ENCODE data around the gene FANCM. TPM values are rescaled to one million over a fixed set of nuclear protein-coding genes. Genes with fewer than 3 reads are reported as not detected.

Gene FANCM
- total RNA-seq, 1 donor from 2014 or later: 2.9 TPM

DNA sequence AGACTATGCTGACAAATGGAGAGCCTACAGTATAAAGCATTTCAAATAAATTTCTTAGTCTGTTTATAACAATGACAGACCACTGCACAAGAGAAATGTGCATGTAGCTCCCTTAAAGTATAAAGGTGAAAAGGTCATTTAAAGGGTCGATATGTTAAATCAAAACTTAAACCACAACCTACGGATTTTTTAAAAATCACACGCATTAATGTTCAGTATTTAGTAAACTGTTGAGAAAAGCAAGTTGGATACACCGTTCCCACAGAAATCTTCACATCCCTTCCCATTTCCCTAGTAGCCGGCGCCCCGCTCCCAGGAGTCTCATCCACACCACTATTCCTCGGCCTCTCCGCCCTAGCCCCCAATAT, 2.1 kb upstream of the FANCM start:
- intact Hi-C loops (cut with DNase I): loop anchor here (10.0 kb wide), 2 partner anchors 121 to 219 kb away; partner anchors contain the start of gene MIS18BP1
- Histone ChIP-seq H3K27me3 (no peaks in the 10 kb centered on the region), H3K27ac (peak overlapping the region; percentile 77), H3K4me1 (peaks cover 46% of the 10 kb centered on the region), H3K4me3 (peak overlapping the region; percentile 54 to 57), H3K9me3 (no peaks in the 10 kb centered on the region), H3K36me3 (peaks cover 0 to 5% of the 10 kb centered on the region in 2 donors)
- TF ChIP-seq POLR2AphosphoS5 (IDR thresholded peaks at IDR 0.05; ENCODE audit: insufficient read depth in 1 of 2, low read depth in 1 of 2) (no peak), POLR2A (IDR thresholded peaks at IDR 0.05) (no peak)
- TF ChIP-seq, protein P1, sequence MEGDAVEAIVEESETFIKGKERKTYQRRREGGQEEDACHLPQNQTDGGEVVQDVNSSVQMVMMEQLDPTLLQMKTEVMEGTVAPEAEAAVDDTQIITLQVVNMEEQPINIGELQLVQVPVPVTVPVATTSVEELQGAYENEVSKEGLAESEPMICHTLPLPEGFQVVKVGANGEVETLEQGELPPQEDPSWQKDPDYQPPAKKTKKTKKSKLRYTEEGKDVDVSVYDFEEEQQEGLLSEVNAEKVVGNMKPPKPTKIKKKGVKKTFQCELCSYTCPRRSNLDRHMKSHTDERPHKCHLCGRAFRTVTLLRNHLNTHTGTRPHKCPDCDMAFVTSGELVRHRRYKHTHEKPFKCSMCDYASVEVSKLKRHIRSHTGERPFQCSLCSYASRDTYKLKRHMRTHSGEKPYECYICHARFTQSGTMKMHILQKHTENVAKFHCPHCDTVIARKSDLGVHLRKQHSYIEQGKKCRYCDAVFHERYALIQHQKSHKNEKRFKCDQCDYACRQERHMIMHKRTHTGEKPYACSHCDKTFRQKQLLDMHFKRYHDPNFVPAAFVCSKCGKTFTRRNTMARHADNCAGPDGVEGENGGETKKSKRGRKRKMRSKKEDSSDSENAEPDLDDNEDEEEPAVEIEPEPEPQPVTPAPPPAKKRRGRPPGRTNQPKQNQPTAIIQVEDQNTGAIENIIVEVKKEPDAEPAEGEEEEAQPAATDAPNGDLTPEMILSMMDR (IDR thresholded peaks at IDR 0.05): no peak
- no peak for DNase-seq (ENCODE audit: extremely low spot score in 2 of 2)

DNA sequence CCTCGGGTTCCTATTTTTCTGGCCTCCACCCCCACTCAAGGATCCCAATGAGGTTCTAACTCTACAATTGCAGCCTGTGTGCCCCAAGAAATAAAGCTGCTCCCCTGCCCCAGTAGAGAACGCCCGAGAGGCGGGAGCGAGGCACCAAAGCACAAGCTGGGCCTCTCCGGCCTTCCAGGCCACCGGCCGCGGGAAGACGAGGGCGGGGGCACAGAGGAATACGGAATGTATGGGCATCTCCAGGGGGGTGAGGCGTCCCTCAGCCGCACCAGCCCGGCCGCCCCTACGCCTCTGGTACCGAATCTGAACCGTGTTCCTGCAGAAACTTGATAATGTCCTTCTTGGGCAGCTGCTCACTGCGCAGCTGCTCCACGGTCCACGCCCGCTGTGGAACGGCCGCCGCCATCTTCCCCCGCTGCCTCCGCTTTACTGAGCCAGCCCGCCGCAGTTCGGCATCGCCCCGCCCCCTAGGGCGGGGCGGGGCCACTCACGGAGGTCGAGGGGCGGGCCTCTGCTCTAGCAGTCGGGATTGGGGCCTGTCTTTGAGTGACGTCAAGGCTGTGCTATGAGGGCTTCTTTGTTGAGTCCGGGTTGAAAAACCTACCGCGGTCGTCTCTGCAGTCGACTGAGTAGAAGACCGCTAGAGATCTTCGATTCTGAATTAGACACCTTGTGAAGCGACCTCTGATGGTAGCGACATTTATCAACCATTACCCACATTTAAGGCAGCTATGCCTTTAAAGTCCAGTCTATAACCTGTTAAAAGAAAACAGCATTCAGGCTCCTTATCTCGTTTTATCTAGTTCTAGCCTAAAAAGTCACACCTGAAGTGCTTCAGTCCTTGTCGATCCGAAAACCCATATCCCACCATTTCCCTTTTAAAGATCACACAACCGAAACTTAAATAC, 1.4 kb upstream of the FANCM start, which contains the start of gene FKBP3:
TSS of gene FKBP3 (minus strand) at position 431 of the 908 bp plus-strand sequence. CDS start at position 406, 25 bp downstream.
- Histone ChIP-seq H3K36me3 (no peaks in the 10 kb centered on the region), H3K27ac (peak within 1 kb of the TSS; percentile 77), H3K27me3 (no peaks in the 10 kb centered on the region), H3K4me1 (peaks cover 46% of the 10 kb centered on the region), H3K9me3 (no peaks in the 10 kb centered on the region), H3K4me3 (peak within 1 kb of the TSS; percentile 54 to 57)
- peak in 1 of 2 donors; percentile 64 for TF ChIP-seq POLR2A (IDR thresholded peaks at IDR 0.05)
- TF ChIP-seq, protein P1 (IDR thresholded peaks at IDR 0.05): no peak
- peak; percentile 84 to 95 for TF ChIP-seq POLR2AphosphoS5 (IDR thresholded peaks at IDR 0.05; ENCODE audit: insufficient read depth in 1 of 2, low read depth in 1 of 2)
- peak; percentile 97 to 98 for DNase-seq (ENCODE audit: extremely low spot score in 2 of 2)
- intact Hi-C loops (cut with DNase I): loop anchor here (10.0 kb wide), 2 partner anchors 120 to 220 kb away; partner anchors contain the start of gene MIS18BP1

DNA sequence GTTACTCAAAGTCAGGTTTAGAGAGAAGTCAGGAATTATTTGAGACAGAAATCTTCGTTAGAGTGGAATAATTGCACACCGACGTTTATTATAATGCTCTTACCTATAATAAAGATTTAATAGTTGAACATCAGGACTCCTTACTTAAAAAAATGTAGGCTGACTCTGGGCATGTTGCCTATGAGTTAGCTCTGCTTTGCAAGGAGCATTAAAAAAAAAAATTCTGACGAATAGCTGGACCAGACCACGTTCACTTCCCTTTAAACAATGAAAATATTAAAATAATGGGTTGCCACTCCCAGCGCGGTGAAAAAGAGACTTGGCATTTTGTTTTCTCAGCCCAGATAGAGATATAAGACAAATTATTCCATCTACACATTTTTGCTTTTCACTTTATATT, 574 bp upstream of the FANCM start:
- no peak for DNase-seq (ENCODE audit: extremely low spot score in 2 of 2)
- peaks cover 46% of the 10 kb centered on the region for H3K4me1 ChIP-seq
- no peaks in the 10 kb centered on the region for H3K27me3 ChIP-seq
- TF ChIP-seq, protein P1 (IDR thresholded peaks at IDR 0.05): no peak
- TF ChIP-seq POLR2A (IDR thresholded peaks at IDR 0.05) (no peak), POLR2AphosphoS5 (IDR thresholded peaks at IDR 0.05; ENCODE audit: insufficient read depth in 1 of 2, low read depth in 1 of 2) (no peak)
- peak overlapping the region; percentile 54 to 57 for H3K4me3 ChIP-seq
- intact Hi-C loops (cut with DNase I): loop anchor here (10.0 kb wide), 2 partner anchors 120 to 220 kb away; partner anchors contain the start of gene MIS18BP1
- H3K36me3 ChIP-seq: no peaks in the 10 kb centered on the region
- H3K27ac ChIP-seq: peak overlapping the region; percentile 77
- no peaks in the 10 kb centered on the region for H3K9me3 ChIP-seq

DNA sequence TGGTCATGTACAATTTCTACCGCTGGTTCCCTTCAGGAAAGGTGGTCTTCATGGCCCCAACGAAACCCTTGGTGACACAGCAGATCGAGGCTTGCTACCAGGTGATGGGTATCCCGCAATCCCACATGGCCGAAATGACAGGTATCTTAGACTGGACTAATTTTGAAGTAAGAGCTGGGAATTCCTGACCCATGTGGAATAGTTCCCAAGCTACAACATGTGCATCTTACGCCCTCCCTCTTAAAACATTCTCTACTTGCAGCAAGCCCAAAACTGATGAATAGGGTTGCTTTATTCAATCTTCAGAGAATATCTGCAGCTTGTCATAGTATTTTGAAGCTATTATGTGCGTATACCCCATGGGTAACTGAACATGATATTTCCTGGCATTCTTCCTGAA, 669 bp downstream of the FANCM start:
- intact Hi-C loops (cut with DNase I): loop anchor here (10.0 kb wide), 2 partner anchors 118 to 222 kb away; partner anchors contain the start of gene MIS18BP1
- no peak overlapping the region for H3K27ac ChIP-seq
- DNase-seq (ENCODE audit: extremely low spot score in 2 of 2): no peak
- no peaks in the 10 kb centered on the region for H3K27me3 ChIP-seq
- peak overlapping the region; percentile 54 to 57 for H3K4me3 ChIP-seq
- no peaks in the 10 kb centered on the region for H3K36me3 ChIP-seq
- TF ChIP-seq POLR2A (IDR thresholded peaks at IDR 0.05) (no peak), POLR2AphosphoS5 (IDR thresholded peaks at IDR 0.05; ENCODE audit: insufficient read depth in 1 of 2, low read depth in 1 of 2) (no peak)
- TF ChIP-seq, protein P1 (IDR thresholded peaks at IDR 0.05): no peak
- H3K9me3 ChIP-seq: no peaks in the 10 kb centered on the region
- peaks cover 42% of the 10 kb centered on the region for H3K4me1 ChIP-seq

All from vagina (tissue), 2 donors.